GM12878 (cell line): ENCODE data around the gene GLB1L2.

Source experiments
- ATF3 ChIP-seq: IDR thresholded peaks from 2 replicates; pipeline ENCODE4 v1.6.1; 2011; ENCODE audit warnings: low read depth, mild to moderate bottlenecking, low read length, moderate library complexity, borderline replicate concordance; ENCODE audit errors: extremely low read depth
- CHD4 ChIP-seq: fragments of 200-600 bp; sonication (generic); IDR thresholded peaks from 2 replicates; pipeline ENCODE4 v1.6.1; 2016; ENCODE audit warnings: mild to moderate bottlenecking
- CREM ChIP-seq: IDR thresholded peaks from 2 replicates; pipeline ENCODE4 v1.6.1; 2014; ENCODE audit warnings: antibody characterized with exemption, low read depth
- CTCF ChIP-seq, 3 experiments: IDR thresholded peaks in 2 of 3; conservative IDR thresholded peaks in 1 of 3; 2 replicates each; pipeline ENCODE4 v1.5.1; 2011; ENCODE audit warnings: low read depth in 3 of 3, low read length in 3 of 3, mild to moderate bottlenecking in 3 of 3, control low read depth in 2 of 3, moderate library complexity in 2 of 3, inconsistent platforms in 1 of 3, mixed read lengths in 1 of 3; ENCODE audit not compliant: control insufficient read depth in 2 of 3, insufficient read depth in 1 of 3; ENCODE audit errors: extremely low read depth in 1 of 3
- E2F4 ChIP-seq: IDR thresholded peaks from 2 replicates; pipeline ENCODE4 v1.6.1; 2012; ENCODE audit warnings: low read depth, low read length, improper control_type of control experiment
- RFX5 ChIP-seq: IDR thresholded peaks from 2 replicates; pipeline ENCODE4 v1.6.1; 2011; ENCODE audit warnings: low read depth, low read length, improper control_type of control experiment
- SUZ12 ChIP-seq: fragments of 200-600 bp; sonication (generic); IDR thresholded peaks from one replicate; pipeline ENCODE4 v1.6.1; 2018; ENCODE audit warnings: antibody characterized with exemption, mild to moderate bottlenecking; ENCODE audit not compliant: unreplicated experiment
- USF1 ChIP-seq: IDR thresholded peaks from 2 replicates; pipeline ENCODE4 v1.6.1; 2011; ENCODE audit warnings: borderline replicate concordance, low read depth, mild to moderate bottlenecking, moderate library complexity, mixed read lengths, low read length; ENCODE audit not compliant: insufficient read depth; ENCODE audit errors: extremely low read length
- ZNF622 ChIP-seq: fragments of 450-650 bp; IDR thresholded peaks from 2 replicates; pipeline ENCODE4 v1.6.1; 2017; ENCODE audit warnings: mild to moderate bottlenecking, inconsistent platforms

GRCh38 chr11:134398644-134399292 is 67.0 kb downstream of the GLB1L2 start:
- TF ChIP-seq CHD4 = no peak
- no peak for TF ChIP-seq ATF3
- no peak for TF ChIP-seq CREM
- no peak for TF ChIP-seq RFX5
- no peak for TF ChIP-seq USF1
- no peak for TF ChIP-seq SUZ12
- no peak for TF ChIP-seq E2F4
- no peak for TF ChIP-seq CTCF (IDR thresholded peaks at IDR 0.05 in 2 of 3, conservative IDR thresholded peaks at IDR 0.05 in 1 of 3; ENCODE audit: control insufficient read depth in 2 of 3, extremely low read depth in 1 of 3, insufficient read depth in 1 of 3, low read depth in 3 of 3, low read length in 3 of 3)
- no peak for TF ChIP-seq ZNF622
